GM19035 (cell line): ENCODE measurements around the gene FAF1.
"Not testable (repeated sequence)": the region's sequence is repeated elsewhere in the genome, so short reads cannot be mapped to it uniquely, and the experiment has no call there.

Experiments
- ATAC-seq: cut with Tn5 transposase; IDR thresholded peaks from one replicate; pipeline ENCODE4 v1.9.1; 2021; ENCODE audit not compliant: unreplicated experiment

Gene FAF1

GRCh38 chr1:50967416-50968157 is 7.5 kb upstream of the FAF1 start:
- ATAC-seq: no peak

DNA sequence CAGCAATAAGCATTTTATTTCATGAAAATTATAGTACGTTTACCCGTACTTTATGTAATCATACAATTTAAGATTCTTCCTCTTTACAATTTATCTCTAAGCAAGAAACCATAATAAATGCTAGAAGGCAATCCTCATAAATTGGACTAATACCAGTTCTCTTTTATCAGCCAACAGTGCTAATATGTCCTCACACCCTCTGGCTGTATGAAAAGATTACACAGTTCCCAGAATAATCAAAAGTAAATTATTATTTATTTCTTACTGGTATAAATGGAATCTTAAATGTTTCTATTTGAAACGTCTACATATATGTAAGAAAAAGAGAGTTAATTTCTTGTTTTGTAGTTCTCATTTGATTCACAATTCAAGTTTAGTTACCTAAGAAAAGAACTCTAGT is 6.9 kb upstream of the FAF1 start:
- ATAC-seq: no peak

DNA sequence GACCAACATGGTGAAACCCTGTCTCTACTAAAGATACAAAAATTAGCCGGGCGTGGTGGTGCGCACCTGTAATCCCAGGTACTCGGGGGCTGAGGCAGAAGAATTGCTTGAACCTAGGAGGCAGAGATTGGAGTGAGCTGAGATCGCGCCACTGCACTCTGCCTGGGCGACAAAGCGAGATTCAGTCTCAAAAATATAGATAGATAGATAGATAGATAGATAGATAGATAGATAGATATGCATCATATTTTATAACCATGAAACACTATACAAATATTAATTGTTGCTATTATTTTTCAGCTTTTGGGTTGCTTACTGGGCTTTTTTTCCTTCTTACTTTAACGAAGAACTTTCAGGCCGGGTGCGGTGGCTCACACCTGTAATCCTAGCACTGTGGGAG is 4.8 kb upstream of the FAF1 start:
- no peak for ATAC-seq

GRCh38 chr1:50959303-50959912 is 659 bp downstream of the FAF1 start:
- ATAC-seq: peak; percentile 27

DNA sequence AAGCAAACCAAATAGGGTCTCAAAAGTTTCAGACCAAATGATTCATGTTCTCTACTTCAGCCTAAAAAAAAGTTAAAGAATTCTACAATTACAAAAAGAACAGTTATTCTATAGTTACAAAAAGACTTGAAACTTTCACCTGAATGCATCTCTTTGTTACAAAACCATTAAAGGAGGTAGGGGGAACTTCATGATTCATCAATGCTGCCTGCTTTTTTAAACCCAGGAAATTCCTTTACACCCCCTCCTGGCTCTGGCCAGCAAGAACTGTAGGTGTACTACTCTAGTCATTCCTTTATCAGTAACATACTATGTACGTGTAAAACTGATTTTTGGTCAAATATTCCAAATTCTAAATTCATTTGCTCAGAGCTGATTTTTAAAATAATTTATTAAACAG is 5.0 kb downstream of the FAF1 start:
- no peak for ATAC-seq

DNA sequence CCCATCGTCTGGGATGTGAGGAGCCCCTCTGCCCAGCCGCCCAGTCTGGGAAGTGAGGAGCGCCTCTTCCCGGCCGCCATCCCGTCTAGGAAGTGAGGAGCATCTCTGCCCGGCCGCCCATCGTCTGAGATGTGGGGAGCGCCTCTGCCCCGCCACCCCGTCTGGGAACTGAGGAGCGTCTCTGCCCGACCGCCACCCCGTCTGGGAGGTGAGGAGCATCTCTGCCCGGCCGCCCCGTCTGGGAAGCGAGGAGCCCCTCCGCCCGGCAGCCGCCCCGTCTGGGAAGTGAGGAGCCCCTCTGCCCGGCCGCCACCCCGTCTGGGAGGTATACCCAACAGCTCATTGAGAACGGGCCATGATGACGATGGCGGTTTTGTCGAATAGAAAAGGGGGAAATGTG is 7.5 kb downstream of the FAF1 start:
- not testable (repeated sequence) for ATAC-seq

GRCh38 chr1:50950396-50950795 is 9.7 kb downstream of the FAF1 start:
- no peak for ATAC-seq

GRCh38 chr1:50949286-50949982 is 10.6 kb downstream of the FAF1 start:
- no peak for ATAC-seq

DNA sequence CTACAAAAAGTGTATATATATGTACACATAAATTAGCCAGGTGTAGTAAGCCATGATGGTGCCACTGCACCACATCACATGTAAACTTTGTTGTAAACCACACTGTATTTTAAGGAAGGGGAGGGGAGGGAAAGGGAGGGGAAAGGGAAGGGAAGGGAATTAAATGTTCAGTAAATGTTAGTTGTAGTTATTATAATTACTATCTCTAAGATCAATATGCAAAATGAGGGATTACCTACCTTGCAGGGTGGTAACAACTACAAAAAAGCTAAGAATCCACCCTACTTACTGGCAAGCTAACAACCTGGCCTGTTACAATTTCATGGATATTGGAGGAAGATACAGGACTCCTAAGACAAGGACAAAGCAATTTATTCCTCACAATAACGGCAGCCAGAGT is 17.7 kb downstream of the FAF1 start:
- ATAC-seq: no peak

- ATAC-seq: no peak
These were observed 19.8 kb downstream of the FAF1 start for GRCh38 chr1:50940291-50940690.

GRCh38 chr1:50936321-50936720 is 23.7 kb downstream of the FAF1 start:
- ATAC-seq: no peak

DNA sequence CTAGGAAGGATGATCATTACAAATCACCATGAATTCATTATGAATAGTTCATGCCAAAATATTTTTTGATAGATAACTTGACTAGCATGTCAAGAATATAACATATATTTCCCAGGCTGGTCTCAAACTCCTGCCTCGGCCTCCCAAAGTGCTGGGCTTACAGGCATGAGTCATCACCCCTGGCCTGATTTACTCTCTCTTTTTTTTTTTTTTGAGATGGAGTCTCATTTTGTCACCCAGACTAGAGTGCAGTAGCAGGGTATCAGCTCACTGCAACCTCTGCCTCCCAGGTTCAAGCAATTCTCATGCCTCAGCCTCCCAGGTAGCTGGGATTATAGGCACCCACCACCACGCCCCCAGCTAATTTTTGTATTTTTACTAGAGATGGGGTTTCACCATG is 24.8 kb downstream of the FAF1 start:
- ATAC-seq: not testable (repeated sequence)

GRCh38 chr1:50934838-50935237 is 25.2 kb downstream of the FAF1 start:
- no peak for ATAC-seq

GRCh38 chr1:50933770-50934169 is 26.3 kb downstream of the FAF1 start:
- ATAC-seq: not testable (repeated sequence)

DNA sequence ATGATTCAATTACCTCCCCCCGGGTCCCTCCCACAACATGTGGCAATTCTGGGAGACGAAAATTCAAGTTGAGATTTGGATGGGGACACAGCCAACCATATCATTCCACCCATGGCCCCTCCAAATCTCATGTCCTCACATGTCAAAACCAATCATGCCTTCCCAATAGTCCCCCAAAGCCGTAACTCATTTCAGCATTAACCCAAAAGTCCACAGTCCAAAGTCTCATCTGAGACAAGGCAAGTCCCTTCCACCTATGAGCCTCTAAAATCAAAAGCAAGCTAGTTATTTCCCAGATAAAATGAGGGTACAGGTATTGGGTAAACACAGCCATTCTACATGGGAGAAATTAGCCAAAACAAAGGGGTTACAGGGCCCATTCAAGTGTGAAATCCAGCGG is 28.0 kb downstream of the FAF1 start:
- ATAC-seq: not testable (repeated sequence)

DNA sequence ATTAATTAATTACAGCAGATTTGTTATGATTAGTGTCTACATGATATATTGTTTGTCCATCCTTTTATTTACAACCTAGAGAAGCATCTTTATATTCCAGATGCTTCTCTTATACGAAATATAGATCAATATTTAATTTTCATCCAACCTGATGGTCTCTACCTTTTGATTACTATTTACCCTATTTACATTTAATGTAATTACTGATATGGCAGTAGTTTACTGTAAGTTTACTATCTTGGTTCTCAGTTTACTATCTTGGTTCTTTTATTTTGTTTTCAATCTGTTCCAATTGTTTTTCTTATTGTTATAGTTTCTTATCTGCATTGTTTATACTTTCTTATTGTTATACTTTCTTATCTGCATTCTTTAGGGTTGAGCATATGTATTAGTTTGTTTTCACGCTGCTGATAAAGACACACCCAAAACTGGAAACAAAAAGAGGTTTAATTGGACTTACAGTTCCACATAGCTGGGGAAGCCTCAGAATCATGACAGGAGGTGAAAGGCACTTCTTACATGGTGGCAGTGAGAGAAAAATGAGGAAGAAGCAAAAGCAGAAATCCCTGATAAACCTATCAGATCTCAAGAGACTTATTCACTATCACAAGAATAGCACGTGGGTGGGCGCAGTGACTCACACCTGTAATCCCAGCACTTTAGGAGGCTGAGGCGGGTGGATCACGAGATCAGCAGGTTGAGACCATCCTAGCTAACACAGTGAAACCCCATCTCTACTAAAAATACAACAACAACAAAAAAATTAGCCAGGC is 28.9 kb downstream of the FAF1 start:
- no peak for ATAC-seq

DNA sequence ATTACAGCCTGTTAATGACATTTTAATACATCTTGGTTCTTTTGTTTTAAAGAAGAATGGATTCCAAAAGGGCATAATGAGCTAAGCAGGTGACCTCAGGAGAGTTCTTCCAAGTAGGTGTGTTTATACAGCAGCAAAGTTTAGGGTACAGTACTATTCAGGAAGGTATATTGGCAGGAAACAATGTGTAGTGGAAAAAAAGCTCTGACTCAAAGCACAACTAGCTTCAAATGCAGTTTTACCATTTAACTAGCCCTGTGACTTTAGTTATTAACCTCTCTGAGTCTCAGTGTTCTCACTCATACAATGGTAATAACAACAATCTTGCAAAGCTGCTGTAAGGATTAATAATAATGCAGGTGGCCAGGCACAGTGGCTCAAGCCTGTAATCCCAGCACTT is 29.9 kb downstream of the FAF1 start:
- no peak for ATAC-seq

DNA sequence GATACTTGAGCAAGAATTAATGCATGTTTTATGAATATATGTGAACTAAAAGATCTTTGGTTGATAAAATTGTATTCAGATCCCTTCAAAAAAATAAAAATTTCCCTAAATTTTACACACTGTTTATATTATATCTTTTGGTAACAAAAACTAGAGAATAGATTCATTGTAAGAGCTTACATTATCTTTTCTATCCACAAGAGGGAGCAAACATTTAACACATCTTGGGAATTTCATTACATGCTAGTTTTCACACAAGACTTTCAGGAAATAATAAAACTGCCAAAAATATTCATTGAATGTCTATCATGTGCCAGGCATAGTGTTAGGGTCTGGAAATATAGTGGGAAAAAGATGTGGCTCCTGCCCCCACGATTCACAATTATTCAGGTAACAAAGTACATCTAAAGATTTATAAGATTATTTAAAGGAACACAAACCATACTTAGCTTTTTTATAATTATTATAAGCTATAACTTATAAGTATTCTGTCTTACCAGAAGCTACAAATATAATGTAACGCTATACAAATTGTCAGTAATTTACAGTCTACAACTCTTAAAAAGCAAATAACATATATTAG is 30.6 kb downstream of the FAF1 start:
- ATAC-seq: no peak

GRCh38 chr1:50923564-50923963 is 36.5 kb downstream of the FAF1 start:
- no peak for ATAC-seq

- no peak for ATAC-seq
These were observed 39.0 kb downstream of the FAF1 start for GRCh38 chr1:50921029-50921428.

DNA sequence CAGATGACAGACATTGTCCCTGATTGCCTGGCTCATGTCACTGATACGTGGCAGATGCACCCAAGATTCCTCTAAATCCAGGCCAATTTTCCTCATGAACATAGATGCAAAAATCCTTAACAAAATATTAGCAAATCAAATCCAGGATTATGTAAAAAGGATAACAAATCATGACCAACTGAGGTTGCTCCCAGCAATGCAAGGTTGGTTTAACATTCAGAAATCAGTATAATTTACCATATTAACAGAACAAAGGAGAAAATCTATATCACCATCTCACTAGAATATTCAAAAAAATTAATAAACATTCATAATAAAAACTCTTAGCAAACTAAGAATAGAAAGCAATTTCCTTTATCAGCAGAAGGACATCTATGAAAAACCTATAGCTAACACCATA is 39.7 kb downstream of the FAF1 start:
- no peak for ATAC-seq
